CD14-positive monocyte (primary cell): ENCODE measurements around the gene SMC4. TPM values are rescaled to one million over a fixed set of nuclear protein-coding genes. Genes with fewer than 3 reads are reported as not detected.

Experiments used
- DNase-seq, 3 donors: peaks; one replicate each; pipeline ENCODE4 v3.0.0-alpha.2; 2011 to 2022
- H2AFZ ChIP-seq: 2 replicates; pipeline ENCODE4 v1.6.0; 2012; ENCODE audit warnings: mild to moderate bottlenecking, low read depth, low read length, inconsistent platforms; ENCODE audit not compliant: insufficient read depth, poor library complexity, severe bottlenecking
- H3K27ac ChIP-seq, 2 donors: 1 replicate in 1 of 2; 2 replicates in 1 of 2; pipeline ENCODE4 v1.5.1; 2012 to 2013; ENCODE audit warnings: low read length in 2 of 2, control low read depth in 1 of 2, inconsistent platforms in 1 of 2, low read depth in 1 of 2, mild to moderate bottlenecking in 1 of 2
- H3K27me3 ChIP-seq, 2 donors: one replicate each; pipeline versions ENCODE4 v1.6.0 to v1.6.1; 2011 to 2013; ENCODE audit warnings: low read length in 2 of 2; ENCODE audit not compliant: control insufficient read depth in 2 of 2, insufficient read depth in 2 of 2
- H3K36me3 ChIP-seq, 2 donors: replicated peaks in 1 of 2; 1 replicate in 1 of 2; 2 replicates in 1 of 2; pipeline versions ENCODE4 v1.5.1 to v1.6.1; 2012 to 2013; ENCODE audit warnings: low read length in 2 of 2, control low read depth in 1 of 2, inconsistent platforms in 1 of 2, mild to moderate bottlenecking in 1 of 2; ENCODE audit not compliant: insufficient read depth in 2 of 2, control insufficient read depth in 1 of 2
- H3K4me1 ChIP-seq, 2 donors: 1 replicate in 1 of 2; 2 replicates in 1 of 2; pipeline versions ENCODE4 v1.5.1 to v1.6.1; 2012 to 2013; ENCODE audit warnings: low read length in 2 of 2, control low read depth in 1 of 2, inconsistent platforms in 1 of 2, mild to moderate bottlenecking in 1 of 2, moderate library complexity in 1 of 2; ENCODE audit not compliant: insufficient read depth in 2 of 2, control insufficient read depth in 1 of 2
- H3K4me2 ChIP-seq: replicated peaks from 2 replicates; pipeline ENCODE3; 2012; ENCODE audit warnings: low read length, moderate library complexity, mild to moderate bottlenecking; ENCODE audit not compliant: poor library complexity, severe bottlenecking; ENCODE audit errors: extremely low read depth
- H3K4me3 ChIP-seq, 3 experiments: fragments of 200-600 bp in 1 of 3; sonication (generic) in 1 of 3; replicated peaks in 1 of 3; 1 replicate in 2 of 3; 2 replicates in 1 of 3; pipeline ENCODE4 v1.5.1; 2011 to 2013; ENCODE audit warnings: low read length in 3 of 3, mild to moderate bottlenecking in 3 of 3, control low read depth in 2 of 3, low read depth in 2 of 3, inconsistent platforms in 1 of 3, moderate library complexity in 1 of 3
- H3K79me2 ChIP-seq: 2 replicates; pipeline ENCODE4 v1.6.0; 2012; ENCODE audit warnings: mild to moderate bottlenecking, control low read depth, inconsistent platforms, low read length, moderate library complexity; ENCODE audit not compliant: insufficient read depth
- H3K9ac ChIP-seq: 2 replicates; pipeline ENCODE4 v1.6.0; 2017; ENCODE audit warnings: low read length, mild to moderate bottlenecking; ENCODE audit not compliant: insufficient read depth, poor library complexity, severe bottlenecking
- H3K9me3 ChIP-seq, 2 donors: replicated peaks in 1 of 2; 1 replicate in 1 of 2; 2 replicates in 1 of 2; pipeline versions ENCODE4 v1.5.1 to v1.6.1; 2012 to 2013; ENCODE audit warnings: low read length in 2 of 2, control low read depth in 1 of 2; ENCODE audit not compliant: control insufficient read depth in 1 of 2, insufficient read depth in 1 of 2
- H4K20me1 ChIP-seq: 2 replicates; pipeline ENCODE4 v1.6.0; 2012; ENCODE audit warnings: mild to moderate bottlenecking, low read length, control low read depth, moderate library complexity; ENCODE audit not compliant: insufficient read depth
- H3K27ac Mint-ChIP-seq, 7 donors: one replicate each; pipeline ENCODE4 v1.8.0; 2020; ENCODE audit warnings: mild to moderate bottlenecking in 7 of 7, mixed read lengths in 7 of 7, moderate library complexity in 6 of 7, inconsistent platforms in 2 of 7
- H3K27me3 Mint-ChIP-seq, 3 donors: one replicate each; pipeline ENCODE4 v1.8.0; 2021 to 2022; ENCODE audit warnings: low read depth in 3 of 3, mild to moderate bottlenecking in 3 of 3, mixed read lengths in 3 of 3, moderate library complexity in 3 of 3, inconsistent platforms in 1 of 3
- H3K36me3 Mint-ChIP-seq, 2 donors: one replicate each; pipeline ENCODE4 v1.8.0; 2020; ENCODE audit warnings: mixed read lengths in 2 of 2, inconsistent platforms in 1 of 2, mild to moderate bottlenecking in 1 of 2
- H3K4me1 Mint-ChIP-seq: one replicate; pipeline ENCODE4 v1.8.0; 2020; ENCODE audit warnings: mild to moderate bottlenecking, mixed read lengths
- H3K4me3 Mint-ChIP-seq, 2 donors: one replicate each; pipeline ENCODE4 v1.8.0; 2020; ENCODE audit warnings: mild to moderate bottlenecking in 2 of 2, mixed read lengths in 2 of 2, moderate library complexity in 1 of 2
- H3K9me3 Mint-ChIP-seq, 7 donors: one replicate each; pipeline ENCODE4 v1.8.0; 2020 to 2022; ENCODE audit warnings: mixed read lengths in 7 of 7, mild to moderate bottlenecking in 6 of 7, moderate library complexity in 6 of 7, inconsistent platforms in 2 of 7
- WGBS: methylation state at CpG from one replicate; pipeline ENCODE4 v1.1.5; 2013; ENCODE audit warnings: missing lambda C conversion rate; ENCODE audit not compliant: insufficient coverage; 5-methylcytosine and 5-hydroxymethylcytosine counted together
- intact Hi-C, 2 donors: fragments of 100-400 bp; cut with micrococcal nuclease; formaldehyde crosslinking; loops; one replicate each; pipeline versions ENCODE4 v1.15.0 to v1.15.1; 2023
- polyA plus RNA-seq, 3 donors: library from polyadenylated mRNA; depleted of rRNA in 1 of 3; unstranded in 2 of 3; stranded (reverse) in 1 of 3; fragments of 300-500 nt in 2 of 3; fragments of >200 nt in 1 of 3; fragmentation: Illumina TruSeq in 2 of 3; gene quantifications; 1 replicate in 2 of 3; 2 replicates in 1 of 3; pipeline ENCODE4 v1.2.3, GENCODE V29; 2012 to 2021
- TF ChIP-seq, protein P1 (sequence below): fragments of 200-600 bp; IDR thresholded peaks from one replicate; pipeline ENCODE4 v1.8.0; 2022; ENCODE audit warnings: antibody characterized with exemption, mild to moderate bottlenecking

SMC4 gene
- polyA plus RNA-seq, 3 donors, result 6.8 to 17.2 (median 14.1) TPM

DNA sequence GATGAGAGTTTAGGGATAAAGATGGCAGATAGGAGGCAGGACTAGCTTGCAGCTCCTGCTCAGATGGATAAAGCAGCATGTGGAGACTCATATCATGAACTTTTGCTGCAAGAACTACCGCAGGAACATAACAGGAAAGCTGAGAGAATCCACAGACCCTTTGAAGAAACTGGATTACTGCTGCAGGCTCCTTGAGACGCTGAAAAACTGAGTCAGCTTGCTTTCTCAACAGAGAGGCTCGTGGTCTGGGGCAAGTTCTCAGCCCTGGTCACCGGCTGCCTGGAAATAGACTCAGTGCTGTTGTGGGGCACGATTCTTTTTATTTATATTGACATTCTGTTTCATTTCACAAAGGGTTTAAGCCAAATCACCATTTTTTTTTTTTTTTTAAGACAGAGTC lies 78.9 kb downstream of the SMC4 start:
- Mint-ChIP-seq H3K36me3 (no peaks in the 10 kb centered on the region), H3K27me3 (peaks cover 0 to 1% (median 0%) of the 10 kb centered on the region in 3 donors), H3K27ac (peak overlapping the region in 1 of 7 donors; percentile 17), H3K4me1 (peaks cover 24% of the 10 kb centered on the region), H3K9me3 (peaks cover 0 to 2% (median 0%) of the 10 kb centered on the region in 7 donors), H3K4me3 (no peak overlapping the region)
- Histone ChIP-seq H3K4me1 (peaks cover 6 to 10% of the 10 kb centered on the region in 2 donors), H3K36me3 (no peaks in the 10 kb centered on the region), H3K79me2 (no peaks in the 10 kb centered on the region), H3K4me2 (no peak overlapping the region), H2AFZ (no peak overlapping the region), H3K9me3 (no peaks in the 10 kb centered on the region), H4K20me1 (no peaks in the 10 kb centered on the region), H3K4me3 (no peak overlapping the region), H3K9ac (no peak overlapping the region), H3K27me3 (no peaks in the 10 kb centered on the region), H3K27ac (no peak overlapping the region)
- DNase-seq, result no peak
- TF ChIP-seq, protein P1, sequence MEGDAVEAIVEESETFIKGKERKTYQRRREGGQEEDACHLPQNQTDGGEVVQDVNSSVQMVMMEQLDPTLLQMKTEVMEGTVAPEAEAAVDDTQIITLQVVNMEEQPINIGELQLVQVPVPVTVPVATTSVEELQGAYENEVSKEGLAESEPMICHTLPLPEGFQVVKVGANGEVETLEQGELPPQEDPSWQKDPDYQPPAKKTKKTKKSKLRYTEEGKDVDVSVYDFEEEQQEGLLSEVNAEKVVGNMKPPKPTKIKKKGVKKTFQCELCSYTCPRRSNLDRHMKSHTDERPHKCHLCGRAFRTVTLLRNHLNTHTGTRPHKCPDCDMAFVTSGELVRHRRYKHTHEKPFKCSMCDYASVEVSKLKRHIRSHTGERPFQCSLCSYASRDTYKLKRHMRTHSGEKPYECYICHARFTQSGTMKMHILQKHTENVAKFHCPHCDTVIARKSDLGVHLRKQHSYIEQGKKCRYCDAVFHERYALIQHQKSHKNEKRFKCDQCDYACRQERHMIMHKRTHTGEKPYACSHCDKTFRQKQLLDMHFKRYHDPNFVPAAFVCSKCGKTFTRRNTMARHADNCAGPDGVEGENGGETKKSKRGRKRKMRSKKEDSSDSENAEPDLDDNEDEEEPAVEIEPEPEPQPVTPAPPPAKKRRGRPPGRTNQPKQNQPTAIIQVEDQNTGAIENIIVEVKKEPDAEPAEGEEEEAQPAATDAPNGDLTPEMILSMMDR, result no peak
- intact Hi-C loops, result no loop called here
- 41% methylated on average over 4 of the region's 5 CpGs for WGBS

DNA sequence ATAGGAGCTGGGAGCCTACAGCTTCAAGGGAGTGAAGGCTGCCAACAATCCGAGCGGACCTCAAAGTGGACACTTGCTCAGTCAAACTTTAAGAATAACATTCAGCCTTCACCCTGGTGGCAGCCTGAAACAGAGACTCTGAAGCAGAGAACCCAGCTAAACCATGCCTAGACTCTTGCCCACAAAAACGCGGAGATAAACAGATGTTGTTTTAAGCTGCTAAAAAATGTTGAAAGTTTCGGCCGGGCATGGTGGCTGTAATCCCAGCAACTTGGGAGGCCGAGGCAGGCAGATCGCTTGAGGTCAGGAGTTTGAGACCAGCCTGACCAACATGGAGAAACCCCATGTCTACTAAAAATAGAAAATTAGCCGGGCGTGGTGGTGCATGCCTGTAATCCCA lies 79.9 kb downstream of the SMC4 start:
- no peak overlapping the region for H3K27ac Mint-ChIP-seq
- no peaks in the 10 kb centered on the region for H3K27me3 ChIP-seq
- H3K4me2 ChIP-seq, result no peak overlapping the region
- H3K4me1 ChIP-seq, result peaks cover 6 to 10% of the 10 kb centered on the region in 2 donors
- H3K4me1 Mint-ChIP-seq, result peaks cover 24% of the 10 kb centered on the region
- H3K9me3 Mint-ChIP-seq, result peaks cover 0 to 2% (median 0%) of the 10 kb centered on the region in 7 donors
- no peak overlapping the region for H2AFZ ChIP-seq
- no peaks in the 10 kb centered on the region for H4K20me1 ChIP-seq
- H3K27me3 Mint-ChIP-seq, result peaks cover 0 to 1% (median 0%) of the 10 kb centered on the region in 3 donors
- no peaks in the 10 kb centered on the region for H3K9me3 ChIP-seq
- intact Hi-C loops, result no loop called here
- H3K36me3 Mint-ChIP-seq, result no peaks in the 10 kb centered on the region
- TF ChIP-seq, protein P1, result no peak
- H3K27ac ChIP-seq, result no peak overlapping the region
- no peak overlapping the region for H3K4me3 Mint-ChIP-seq
- 95% methylated on average over 5 of the region's 10 CpGs for WGBS
- no peak overlapping the region for H3K4me3 ChIP-seq
- H3K79me2 ChIP-seq, result no peaks in the 10 kb centered on the region
- no peaks in the 10 kb centered on the region for H3K36me3 ChIP-seq
- H3K9ac ChIP-seq, result no peak overlapping the region
- no peak for DNase-seq
